Left forelimb (tissue), 1 donor: ENCODE data around the gene DNHD1.
A peak's percentile ranks its signal among the peaks of the same experiment; 100 is the strongest.

Source experiments
- DNase-seq: peaks from one replicate; pipeline ENCODE4 v3.0.0-alpha.2; 2018; ENCODE audit warnings: low spot score

The DNHD1 gene

DNA sequence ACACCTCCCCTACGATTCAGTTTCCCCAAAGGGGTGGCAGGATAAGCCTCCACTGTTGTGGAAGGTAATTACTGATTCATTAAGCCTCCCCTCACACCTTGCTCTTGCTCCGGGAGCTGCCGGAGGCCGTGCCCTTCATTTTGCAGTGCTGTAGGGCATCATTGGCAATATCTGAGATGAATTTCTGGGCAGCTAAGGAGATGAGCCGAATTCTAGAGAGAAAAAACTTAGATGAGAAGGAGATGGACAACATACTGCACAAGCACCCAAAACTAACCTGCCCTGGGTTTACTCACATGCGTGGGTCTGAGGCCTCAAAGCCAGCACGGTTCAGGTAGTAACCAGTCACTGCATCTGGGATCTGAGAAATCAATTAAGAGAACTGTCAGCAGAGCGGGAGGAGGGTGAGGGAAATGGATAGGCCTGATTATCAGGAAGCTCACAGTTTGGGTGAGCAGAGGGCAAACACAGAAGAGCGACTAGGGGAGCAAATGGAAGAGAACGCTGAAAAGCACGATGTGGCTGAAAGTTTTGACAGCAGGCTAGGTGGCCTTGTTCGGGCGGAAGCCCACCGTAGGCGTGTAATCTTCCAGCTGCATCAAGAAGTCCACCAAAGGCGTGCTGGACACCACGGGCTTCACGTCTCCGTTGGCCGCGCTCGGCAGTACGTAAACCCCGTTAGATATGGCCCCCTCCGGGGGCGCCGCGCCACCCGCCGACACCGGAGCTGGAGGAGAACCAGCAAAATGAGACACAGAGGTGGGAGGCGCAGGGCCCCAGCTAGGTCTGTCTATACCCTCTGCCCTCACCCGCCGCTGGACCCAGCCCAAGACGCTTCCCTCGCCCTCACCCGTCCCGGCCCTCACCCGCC lies 114.2 kb downstream of the DNHD1 start:
- DNase-seq, result peak; percentile 72

GRCh38 chr11:6611963-6612212 lies 114.8 kb downstream of the DNHD1 start:
- no peak for DNase-seq

DNA sequence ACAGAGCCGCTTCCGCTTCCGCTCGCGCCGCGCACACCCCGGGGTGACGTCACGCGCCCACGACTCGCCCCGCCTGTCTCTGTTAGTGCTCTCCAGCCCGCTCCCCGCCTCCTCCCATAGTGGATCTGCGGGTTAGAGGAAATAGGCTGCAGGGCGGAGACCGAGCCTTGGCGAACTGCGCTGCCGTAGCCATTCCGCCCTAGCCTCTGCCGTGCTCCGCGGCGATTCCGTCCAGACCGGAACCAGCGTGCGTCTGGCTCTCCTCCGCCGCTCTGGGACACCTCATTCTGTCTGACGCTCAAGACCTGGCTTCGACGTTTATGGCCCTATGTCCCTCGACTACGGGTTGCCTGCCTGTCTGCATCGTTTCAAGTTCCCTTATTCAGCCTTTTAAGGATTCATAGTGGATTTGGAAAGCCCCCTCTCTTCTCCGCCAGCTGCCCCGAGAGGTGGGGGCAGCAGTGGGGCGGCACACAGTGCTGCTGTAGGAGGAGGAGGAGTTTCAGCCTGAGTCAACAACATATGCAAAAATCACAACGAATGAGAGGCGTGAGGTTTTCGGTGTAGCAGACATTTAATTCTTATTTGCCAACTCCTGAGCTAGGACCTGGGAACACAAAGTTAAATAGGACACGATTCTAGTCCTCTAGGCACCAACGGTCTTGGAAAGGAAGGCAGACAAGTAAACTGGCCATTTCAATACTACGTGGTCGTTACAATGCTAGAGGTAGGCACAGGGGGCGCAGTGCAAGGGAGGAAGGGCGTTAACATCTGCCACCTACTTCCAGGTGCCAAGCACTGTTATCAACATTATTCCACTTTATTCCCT lies 115.3 kb downstream of the DNHD1 start, which contains the start of gene TAF10:
TSS of gene TAF10 (minus strand) at position 4 of the 829 bp plus-strand sequence. CDS start 27 bp downstream, outside the sequence.
- DNase-seq, result peak; percentile 98

- DNase-seq, result no peak
Observed at GRCh38 chr11:6613496-6613895, 116.4 kb downstream of the DNHD1 start.

GRCh38 chr11:6614446-6614845 lies 117.4 kb downstream of the DNHD1 start:
- no peak for DNase-seq

DNA sequence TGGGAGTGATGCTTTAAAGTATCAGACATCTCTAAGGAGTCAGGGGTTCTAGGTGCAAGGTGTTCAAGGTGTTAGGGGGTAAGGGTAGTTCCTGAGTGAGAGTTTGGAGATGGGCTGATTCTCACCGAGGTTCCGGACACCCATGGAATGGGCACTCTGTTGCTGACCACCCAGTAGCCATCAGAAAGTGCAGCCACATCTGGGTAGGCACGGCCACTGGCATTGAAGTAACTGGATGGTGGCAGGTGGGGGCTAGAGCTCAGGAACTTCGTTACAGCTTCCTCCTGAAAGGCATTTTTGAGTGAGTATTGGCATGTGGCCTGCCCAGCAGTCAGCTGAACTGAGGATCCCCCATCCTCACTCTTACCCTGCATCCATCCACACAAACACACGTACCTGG lies 118.0 kb downstream of the DNHD1 start:
- DNase-seq, result no peak

- DNase-seq, result no peak
Observed at GRCh38 chr11:6615882-6616585, 119.0 kb downstream of the DNHD1 start.

DNA sequence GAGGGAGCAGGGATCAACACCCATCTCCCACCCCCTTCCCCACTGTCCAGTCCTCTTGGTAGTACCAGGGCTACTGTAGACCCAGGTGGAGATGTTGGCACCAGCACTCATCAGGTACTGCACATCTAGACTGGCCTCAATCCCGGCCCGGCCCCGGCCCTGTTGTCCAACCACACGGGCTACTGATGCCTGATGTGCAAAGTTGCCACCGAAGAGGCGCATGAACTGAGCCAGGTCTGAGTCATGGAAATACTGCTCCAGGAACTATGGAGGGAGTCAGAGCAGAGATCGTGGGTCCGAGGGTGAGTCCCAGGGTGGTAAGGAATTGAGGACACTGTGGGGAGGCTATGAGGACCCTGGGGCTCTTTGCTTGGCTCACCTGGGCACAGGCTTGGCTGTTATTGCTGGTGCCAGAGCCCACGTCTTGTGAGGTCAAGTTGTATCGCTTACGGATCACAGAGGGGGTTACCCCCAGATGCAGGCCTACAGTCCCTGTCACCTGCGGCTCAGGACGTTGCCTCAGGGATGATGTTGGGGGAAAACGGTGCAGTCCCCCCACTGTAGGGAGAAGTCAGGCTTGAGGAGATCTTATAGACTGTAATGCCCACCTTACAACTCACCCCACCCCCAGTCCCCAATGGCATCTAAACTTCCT lies 119.6 kb downstream of the DNHD1 start:
- no peak for DNase-seq

DNA sequence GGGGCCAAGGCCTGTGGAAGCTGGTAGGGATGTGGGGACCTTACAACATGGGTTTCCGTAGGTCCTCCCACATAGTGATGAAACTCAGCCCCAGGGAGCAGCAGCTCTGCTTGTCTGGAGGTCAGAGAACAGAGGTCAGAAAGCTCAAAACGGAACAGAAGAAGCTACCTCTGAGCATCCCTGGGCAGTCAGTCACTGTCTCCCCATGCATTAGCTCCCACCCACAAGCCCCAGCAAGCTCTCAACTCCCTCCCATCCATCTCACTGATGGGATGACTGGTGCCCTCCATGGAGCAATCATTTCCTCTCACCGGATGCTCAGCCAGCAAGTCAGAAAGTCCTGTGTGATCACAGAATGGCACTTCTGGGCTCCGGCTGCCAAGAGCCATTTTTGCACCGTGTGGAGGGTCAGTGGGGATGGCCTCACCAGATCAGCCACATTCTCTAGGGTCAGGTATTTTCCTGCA lies 120.3 kb downstream of the DNHD1 start:
- DNase-seq, result no peak

DNA sequence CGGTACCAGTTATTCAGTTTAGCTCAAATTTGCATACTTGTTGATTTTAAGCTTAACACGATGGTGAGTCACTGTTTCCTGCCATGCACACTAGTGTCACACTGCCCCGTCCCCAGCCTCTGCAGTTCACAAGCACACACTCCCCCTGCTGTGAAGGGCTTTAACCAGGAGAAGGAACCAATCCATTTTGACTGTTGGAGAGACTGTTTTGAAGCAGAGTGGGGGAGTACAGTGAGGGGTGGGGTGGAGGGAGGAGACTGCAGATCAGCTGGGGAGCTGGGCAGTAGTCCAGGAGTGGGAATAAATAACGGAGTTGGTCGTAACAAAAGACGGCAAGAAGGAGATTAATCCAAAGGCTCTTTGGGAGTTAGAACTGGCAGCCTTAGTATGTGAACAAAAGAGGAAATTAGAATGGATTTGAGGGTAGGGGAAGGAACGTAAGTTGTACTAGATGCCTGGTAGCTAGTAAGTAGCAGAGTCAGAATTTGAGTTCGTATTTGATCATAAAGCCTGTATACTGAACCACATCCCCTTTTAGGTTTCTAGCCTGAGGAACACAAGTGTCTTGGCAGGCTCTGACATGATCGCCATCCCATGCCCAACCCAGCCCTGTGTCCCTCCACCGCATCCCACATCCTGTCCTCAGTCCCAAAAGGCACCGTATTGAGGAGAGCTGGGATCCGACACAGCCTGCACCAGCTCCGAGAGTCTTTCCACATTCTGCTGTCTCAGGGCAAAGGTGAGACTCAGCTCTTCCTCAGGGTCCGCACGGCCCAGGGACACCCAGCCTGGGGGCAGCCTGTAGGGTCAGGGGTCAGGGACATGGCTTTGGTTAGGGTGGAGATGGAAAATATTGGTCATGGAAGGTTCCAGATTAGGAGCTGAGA lies 121.3 kb downstream of the DNHD1 start:
- DNase-seq, result no peak

DNA sequence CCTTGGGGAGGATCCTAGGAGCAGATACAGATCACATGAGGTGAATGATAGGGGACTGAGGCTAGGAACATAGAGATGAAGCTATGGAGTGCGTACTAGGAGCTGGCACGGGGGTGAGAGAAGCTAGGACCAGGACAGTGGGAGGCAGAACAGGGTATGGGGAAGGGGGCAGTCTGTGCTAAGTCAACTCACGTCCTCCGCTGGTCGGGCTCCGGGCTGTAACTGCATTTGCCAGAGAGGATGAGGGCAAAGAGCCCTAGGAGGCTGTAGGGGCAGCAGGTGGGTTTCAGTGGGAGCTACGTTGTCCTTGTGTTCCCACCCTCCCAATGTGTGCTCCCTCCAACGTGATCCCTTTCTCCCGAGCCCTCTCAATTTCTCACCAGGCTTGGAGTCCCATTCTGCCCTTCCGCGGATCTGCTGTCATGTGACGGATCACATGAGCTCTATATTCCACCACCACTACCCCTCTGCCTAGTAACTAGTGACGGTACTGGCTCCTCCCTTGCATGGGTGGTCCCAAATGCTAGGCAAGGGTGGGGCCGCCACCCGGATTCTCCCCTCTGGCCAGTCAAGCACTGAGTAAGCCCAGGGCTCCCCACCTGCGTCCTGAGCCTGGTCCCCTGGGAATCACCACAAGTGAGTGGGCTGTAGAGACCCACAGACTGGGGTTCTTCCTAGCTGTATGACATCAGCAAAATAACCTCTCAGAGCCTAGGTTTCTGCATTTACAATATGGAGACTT lies 122.1 kb downstream of the DNHD1 start, which contains the start of gene TPP1:
TSS of gene TPP1 (minus strand) at position 419 of the 742 bp plus-strand sequence. CDS start at position 397, 22 bp downstream.
- peak; percentile 92 for DNase-seq

DNA sequence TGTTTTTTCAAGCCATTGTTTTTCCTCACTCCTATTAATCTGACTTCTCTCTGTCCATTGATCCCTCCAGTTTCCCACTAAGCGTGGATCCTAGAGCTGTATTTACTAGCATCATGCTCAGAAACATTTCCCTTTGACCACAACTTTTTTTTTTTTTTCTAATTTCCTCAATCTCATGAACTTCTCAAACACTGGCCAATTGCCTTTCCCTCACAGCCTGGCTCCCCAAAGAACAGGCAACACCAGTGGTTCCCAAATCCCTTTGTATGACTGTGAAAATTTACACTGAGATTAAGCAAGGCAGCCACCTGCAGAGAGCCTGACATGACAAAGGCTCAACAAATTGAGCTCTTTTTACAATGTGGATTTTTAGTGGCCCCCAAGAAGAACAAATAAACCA lies 123.6 kb downstream of the DNHD1 start:
- DNase-seq, result no peak
